ENCODE results near the gene NELL1. TPM values are rescaled to one million over a fixed set of nuclear protein-coding genes. Genes with fewer than 3 reads are reported as not detected.

NELL1 gene
- total and polyA plus RNA-seq, 2 donors from 2014 or later: 0.31 to 14.8 TPM

GRCh38 chr11:20731676-20732215, 62.4 kb downstream of the NELL1 start:
- H3K9ac ChIP-seq (ENCODE audit: low read length in 3 of 3): no peak overlapping the region
- H3K27me3 ChIP-seq (ENCODE audit: control insufficient read depth, insufficient read depth, low read length): no peaks in the 10 kb centered on the region
- FAIRE-seq (no peak), DNase-seq (no peak)
- no peak overlapping the region for H3K4me3 ChIP-seq (ENCODE audit: low read length in 3 of 3)
- no peaks in the 10 kb centered on the region for H3K36me3 ChIP-seq (ENCODE audit: control insufficient read depth in 2 of 3, insufficient read depth in 3 of 3, low read length in 3 of 3)
- no peak overlapping the region for H3K27ac ChIP-seq (ENCODE audit: low read depth in 2 of 2, low read length in 2 of 2)
- intact Hi-C loops (cut with DNase I): no loop called here
- no peaks in the 10 kb centered on the region for H3K9me3 ChIP-seq (ENCODE audit: control insufficient read depth in 2 of 3, insufficient read depth in 1 of 3, low read length in 3 of 3)
- TF ChIP-seq, protein P1, sequence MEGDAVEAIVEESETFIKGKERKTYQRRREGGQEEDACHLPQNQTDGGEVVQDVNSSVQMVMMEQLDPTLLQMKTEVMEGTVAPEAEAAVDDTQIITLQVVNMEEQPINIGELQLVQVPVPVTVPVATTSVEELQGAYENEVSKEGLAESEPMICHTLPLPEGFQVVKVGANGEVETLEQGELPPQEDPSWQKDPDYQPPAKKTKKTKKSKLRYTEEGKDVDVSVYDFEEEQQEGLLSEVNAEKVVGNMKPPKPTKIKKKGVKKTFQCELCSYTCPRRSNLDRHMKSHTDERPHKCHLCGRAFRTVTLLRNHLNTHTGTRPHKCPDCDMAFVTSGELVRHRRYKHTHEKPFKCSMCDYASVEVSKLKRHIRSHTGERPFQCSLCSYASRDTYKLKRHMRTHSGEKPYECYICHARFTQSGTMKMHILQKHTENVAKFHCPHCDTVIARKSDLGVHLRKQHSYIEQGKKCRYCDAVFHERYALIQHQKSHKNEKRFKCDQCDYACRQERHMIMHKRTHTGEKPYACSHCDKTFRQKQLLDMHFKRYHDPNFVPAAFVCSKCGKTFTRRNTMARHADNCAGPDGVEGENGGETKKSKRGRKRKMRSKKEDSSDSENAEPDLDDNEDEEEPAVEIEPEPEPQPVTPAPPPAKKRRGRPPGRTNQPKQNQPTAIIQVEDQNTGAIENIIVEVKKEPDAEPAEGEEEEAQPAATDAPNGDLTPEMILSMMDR (IDR thresholded peaks at IDR 0.05; ENCODE audit: borderline replicate concordance, extremely low read depth, insufficient read depth): no peak
- H3K4me1 ChIP-seq (ENCODE audit: control insufficient read depth in 2 of 3, insufficient read depth in 2 of 3, low read depth in 1 of 3, low read length in 3 of 3): no peaks in the 10 kb centered on the region

DNA sequence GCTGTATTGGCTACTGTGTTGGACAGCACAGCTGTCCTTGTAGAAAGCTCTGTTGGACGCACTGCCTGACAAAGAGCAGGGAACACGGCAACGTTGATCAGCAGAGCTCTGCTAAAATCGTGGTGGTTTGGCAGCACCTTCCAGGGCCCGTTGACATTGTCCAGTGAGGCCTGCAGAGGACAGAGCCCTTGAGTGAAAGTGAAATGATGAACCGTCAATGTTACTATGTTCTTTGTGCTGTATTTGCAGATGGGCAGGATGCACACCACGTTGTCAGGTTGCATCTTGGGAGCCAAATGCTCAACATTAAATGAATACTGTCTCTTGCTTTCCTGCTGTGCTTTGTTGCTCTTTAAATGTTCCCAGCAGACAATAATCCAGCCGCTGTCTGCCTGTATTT, 69.7 kb downstream of the NELL1 start:
- Histone ChIP-seq H3K27me3 (ENCODE audit: control insufficient read depth, insufficient read depth, low read length) (no peaks in the 10 kb centered on the region), H3K36me3 (ENCODE audit: control insufficient read depth in 2 of 3, insufficient read depth in 3 of 3, low read length in 3 of 3) (no peaks in the 10 kb centered on the region), H3K27ac (ENCODE audit: low read depth in 2 of 2, low read length in 2 of 2) (no peak overlapping the region), H3K4me3 (ENCODE audit: low read length in 3 of 3) (no peak overlapping the region), H3K4me1 (ENCODE audit: control insufficient read depth in 2 of 3, insufficient read depth in 2 of 3, low read depth in 1 of 3, low read length in 3 of 3) (no peaks in the 10 kb centered on the region), H3K9ac (ENCODE audit: low read length in 3 of 3) (no peak overlapping the region), H3K9me3 (ENCODE audit: control insufficient read depth in 2 of 3, insufficient read depth in 1 of 3, low read length in 3 of 3) (no peaks in the 10 kb centered on the region)
- no peak for DNase-seq
- intact Hi-C loops (cut with DNase I): no loop called here
- TF ChIP-seq, protein P1 (IDR thresholded peaks at IDR 0.05; ENCODE audit: borderline replicate concordance, extremely low read depth, insufficient read depth): no peak
- FAIRE-seq: no peak

- no peak for DNase-seq
- Histone ChIP-seq H3K27me3 (ENCODE audit: control insufficient read depth, insufficient read depth, low read length) (no peaks in the 10 kb centered on the region), H3K9ac (ENCODE audit: low read length in 3 of 3) (no peak overlapping the region), H3K4me3 (ENCODE audit: low read length in 3 of 3) (no peak overlapping the region), H3K36me3 (ENCODE audit: control insufficient read depth in 2 of 3, insufficient read depth in 3 of 3, low read length in 3 of 3) (no peaks in the 10 kb centered on the region), H3K4me1 (ENCODE audit: control insufficient read depth in 2 of 3, insufficient read depth in 2 of 3, low read depth in 1 of 3, low read length in 3 of 3) (no peaks in the 10 kb centered on the region), H3K9me3 (ENCODE audit: control insufficient read depth in 2 of 3, insufficient read depth in 1 of 3, low read length in 3 of 3) (no peaks in the 10 kb centered on the region), H3K27ac (ENCODE audit: low read depth in 2 of 2, low read length in 2 of 2) (no peak overlapping the region)
- no peak for FAIRE-seq
- TF ChIP-seq, protein P1 (IDR thresholded peaks at IDR 0.05; ENCODE audit: borderline replicate concordance, extremely low read depth, insufficient read depth): no peak
- intact Hi-C loops (cut with DNase I): no loop called here
Observed at GRCh38 chr11:20739577-20739976, 70.2 kb downstream of the NELL1 start.

GRCh38 chr11:20754933-20755332, 85.5 kb downstream of the NELL1 start:
- Histone ChIP-seq H3K27ac (ENCODE audit: low read depth in 2 of 2, low read length in 2 of 2) (no peak overlapping the region), H3K9ac (ENCODE audit: low read length in 3 of 3) (no peak overlapping the region), H3K9me3 (ENCODE audit: control insufficient read depth in 2 of 3, insufficient read depth in 1 of 3, low read length in 3 of 3) (no peaks in the 10 kb centered on the region), H3K4me1 (ENCODE audit: control insufficient read depth in 2 of 3, insufficient read depth in 2 of 3, low read depth in 1 of 3, low read length in 3 of 3) (no peaks in the 10 kb centered on the region), H3K4me3 (ENCODE audit: low read length in 3 of 3) (no peak overlapping the region), H3K36me3 (ENCODE audit: control insufficient read depth in 2 of 3, insufficient read depth in 3 of 3, low read length in 3 of 3) (no peaks in the 10 kb centered on the region), H3K27me3 (ENCODE audit: control insufficient read depth, insufficient read depth, low read length) (no peaks in the 10 kb centered on the region)
- DNase-seq (no peak), FAIRE-seq (no peak)
- TF ChIP-seq, protein P1 (IDR thresholded peaks at IDR 0.05; ENCODE audit: borderline replicate concordance, extremely low read depth, insufficient read depth): no peak
- intact Hi-C loops (cut with DNase I): no loop called here

Measured in kidney (tissue), 14 donors.